H1 (cell line): ENCODE measurements around the gene MIER3. TPM values are rescaled to one million over a fixed set of nuclear protein-coding genes. Genes with fewer than 3 reads are reported as not detected.
A peak's percentile ranks its signal among the peaks of the same experiment; 100 is the strongest.

ENCODE experiments used
- KDM4A ChIP-seq: IDR thresholded peaks from one replicate; pipeline ENCODE4 v1.7.1; 2012; ENCODE audit warnings: low read depth, mild to moderate bottlenecking, moderate library complexity, low read length, inconsistent platforms; ENCODE audit not compliant: severe bottlenecking
- RAD21 ChIP-seq, 2 experiments: IDR thresholded peaks in 1 of 2; conservative IDR thresholded peaks in 1 of 2; 2 replicates each; pipeline ENCODE4 v1.6.1; 2011; ENCODE audit warnings: low read depth in 2 of 2, low read length in 2 of 2, improper control_type of control experiment in 1 of 2, inconsistent platforms in 1 of 2, mild to moderate bottlenecking in 1 of 2, moderate library complexity in 1 of 2
- RBBP5 ChIP-seq: IDR thresholded peaks from 2 replicates; pipeline ENCODE4 v1.7.1; 2012; ENCODE audit warnings: low read depth, mild to moderate bottlenecking, inconsistent platforms, low read length, moderate library complexity, borderline replicate concordance
- SIN3A ChIP-seq, 2 experiments: IDR thresholded peaks in 1 of 2; conservative IDR thresholded peaks in 1 of 2; 2 replicates each; pipeline ENCODE4 v1.6.1; 2011 to 2012; ENCODE audit warnings: low read length in 2 of 2, improper control_type of control experiment in 1 of 2, low read depth in 1 of 2, mild to moderate bottlenecking in 1 of 2
- TBP ChIP-seq: IDR thresholded peaks from 2 replicates; pipeline ENCODE4 v1.6.1; 2011; ENCODE audit warnings: low read depth, low read length, improper control_type of control experiment
- polyA plus RNA-seq, 7 experiments: library from polyadenylated mRNA; depleted of rRNA in 3 of 7; stranded (reverse) in 5 of 7; unstranded in 2 of 7; fragments of >200 nt in 5 of 7; fragments of 200-250 nt in 2 of 7; gene quantifications; 1 replicate in 5 of 7; 2 replicates in 1 of 7; 4 replicates in 1 of 7; pipeline versions ENCODE4 v1.2.1 to v1.2.3, GENCODE V29; 2011 to 2013; ENCODE audit warnings: missing spikeins in 2 of 7, mixed read lengths in 2 of 7
- total RNA-seq: library from RNA; stranded (reverse); fragmentation: NEBNext Ultra II Directional; extraction: Animal tissue kit (Norgen Biotek cat#: 25700); gene quantifications from 2 replicates; pipeline ENCODE4 v1.2.1, GENCODE V29; 2021
- TF ChIP-seq, protein P1 (sequence below), 3 experiments: IDR thresholded peaks; 1 replicate in 2 of 3; 2 replicates in 1 of 3; pipeline versions ENCODE4 v1.5.1 to v1.6.1; 2011; ENCODE audit warnings: low read length in 3 of 3, mild to moderate bottlenecking in 3 of 3, inconsistent platforms in 2 of 3, low read depth in 1 of 3, moderate library complexity in 1 of 3; ENCODE audit not compliant: insufficient read depth in 1 of 3; ENCODE audit errors: control extremely low read depth in 1 of 3

Gene MIER3
- total and polyA plus RNA-seq, 2 of the 8 experiments (the other 6 are each of a cell fraction or from before 2014, with no cell fraction given), result 9.6 to 33.3 TPM

DNA sequence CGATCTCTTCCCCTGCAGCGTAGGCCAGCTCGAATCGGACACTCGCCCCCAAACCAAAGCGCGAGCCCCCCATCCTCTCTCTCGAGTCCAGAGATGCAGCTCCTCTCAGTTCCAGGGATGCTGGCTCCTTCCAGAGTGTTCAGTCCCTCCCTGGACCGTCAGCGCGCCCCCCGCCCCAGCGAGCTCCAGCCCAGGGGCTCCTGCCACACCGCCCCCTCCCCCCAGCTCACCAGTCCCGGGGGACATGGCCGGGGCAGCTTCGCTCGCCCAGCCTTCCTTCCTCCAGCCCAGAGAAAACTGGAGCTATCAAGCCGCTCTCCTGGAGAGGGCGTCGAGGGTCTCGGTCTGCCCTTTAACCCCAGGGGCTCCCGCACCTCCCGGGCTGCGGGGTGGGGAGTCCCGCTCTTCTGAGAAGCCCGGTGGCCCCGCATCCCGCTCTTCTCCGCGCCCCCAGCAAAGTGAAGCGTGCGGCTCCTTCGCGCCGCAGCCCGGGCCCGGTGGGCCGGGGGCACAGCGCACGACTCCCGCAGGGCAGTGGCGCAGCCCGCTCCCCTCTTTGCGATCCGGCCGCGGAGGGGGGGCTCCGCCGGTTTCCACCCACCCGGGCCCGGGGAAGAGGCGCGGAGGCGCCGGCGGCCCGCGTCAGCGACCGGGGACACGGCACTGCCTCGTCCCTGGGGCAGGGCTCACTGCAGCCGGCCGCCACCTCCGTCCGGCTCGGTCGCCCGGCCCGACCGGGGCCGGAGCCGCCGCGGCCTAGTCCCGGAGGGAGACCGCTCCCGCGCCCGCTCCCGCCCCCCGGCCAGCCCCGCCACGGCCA is 587 bp downstream of the MIER3 start (continued):
- TF ChIP-seq, protein P1, sequence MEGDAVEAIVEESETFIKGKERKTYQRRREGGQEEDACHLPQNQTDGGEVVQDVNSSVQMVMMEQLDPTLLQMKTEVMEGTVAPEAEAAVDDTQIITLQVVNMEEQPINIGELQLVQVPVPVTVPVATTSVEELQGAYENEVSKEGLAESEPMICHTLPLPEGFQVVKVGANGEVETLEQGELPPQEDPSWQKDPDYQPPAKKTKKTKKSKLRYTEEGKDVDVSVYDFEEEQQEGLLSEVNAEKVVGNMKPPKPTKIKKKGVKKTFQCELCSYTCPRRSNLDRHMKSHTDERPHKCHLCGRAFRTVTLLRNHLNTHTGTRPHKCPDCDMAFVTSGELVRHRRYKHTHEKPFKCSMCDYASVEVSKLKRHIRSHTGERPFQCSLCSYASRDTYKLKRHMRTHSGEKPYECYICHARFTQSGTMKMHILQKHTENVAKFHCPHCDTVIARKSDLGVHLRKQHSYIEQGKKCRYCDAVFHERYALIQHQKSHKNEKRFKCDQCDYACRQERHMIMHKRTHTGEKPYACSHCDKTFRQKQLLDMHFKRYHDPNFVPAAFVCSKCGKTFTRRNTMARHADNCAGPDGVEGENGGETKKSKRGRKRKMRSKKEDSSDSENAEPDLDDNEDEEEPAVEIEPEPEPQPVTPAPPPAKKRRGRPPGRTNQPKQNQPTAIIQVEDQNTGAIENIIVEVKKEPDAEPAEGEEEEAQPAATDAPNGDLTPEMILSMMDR (IDR thresholded peaks at IDR 0.05; ENCODE audit: control extremely low read depth in 1 of 3, insufficient read depth in 1 of 3, low read depth in 1 of 3, low read length in 3 of 3), result peak; percentile 4 to 23 (median 10); a peak in 3 of 4 replicates
- TF ChIP-seq KDM4A (peak; percentile 62), RBBP5 (peak; percentile 8; the same call in 1 of the 2 replicates), TBP (peak; percentile 39; the same call in 1 of the 2 replicates), RAD21 (IDR thresholded peaks at IDR 0.05 in 1 of 2, conservative IDR thresholded peaks at IDR 0.05 in 1 of 2; ENCODE audit: low read depth in 2 of 2, low read length in 2 of 2) (peak; percentile 20 to 34; a peak in 3 of 4 replicates), SIN3A (conservative IDR thresholded peaks at IDR 0.05 in 1 of 2, IDR thresholded peaks at IDR 0.05 in 1 of 2; ENCODE audit: low read depth in 1 of 2, low read length in 2 of 2) (0 out of 4 replicates have a peak, but pooled peaks of 1 of the 2 experiments have one; percentile 16)
